Measurements from ENCODE around the gene CCDC160.

CCDC160 gene

GRCh38 chrX:134294548-134294947 lies 57.6 kb downstream of the CCDC160 start:
- FAIRE-seq (no peak), DNase-seq (ENCODE audit: insufficient read length, low spot score) (no peak)

Data from HTR-8/SVneo (cell line).